Thyroid gland (tissue), 4 donors: Measurements from ENCODE around the gene BBS9.

Experiments used
- POLR2A ChIP-seq, 2 donors: fragments of 450-650 bp; IDR thresholded peaks; one replicate each; pipeline ENCODE4 v1.6.1; 2017; ENCODE audit warnings: antibody characterized with exemption in 2 of 2, mild to moderate bottlenecking in 2 of 2, moderate library complexity in 1 of 2
- TF ChIP-seq, protein P1 (sequence below), 6 experiments: fragments of 200-600 bp in 3 of 6; fragments of 450-650 bp in 3 of 6; sonication (generic) in 3 of 6; IDR thresholded peaks; one replicate each; pipeline ENCODE4 v1.5.1; 2016 to 2019; ENCODE audit warnings: antibody characterized with exemption in 6 of 6, mild to moderate bottlenecking in 2 of 6, inconsistent platforms in 1 of 6, moderate library complexity in 1 of 6

DNA sequence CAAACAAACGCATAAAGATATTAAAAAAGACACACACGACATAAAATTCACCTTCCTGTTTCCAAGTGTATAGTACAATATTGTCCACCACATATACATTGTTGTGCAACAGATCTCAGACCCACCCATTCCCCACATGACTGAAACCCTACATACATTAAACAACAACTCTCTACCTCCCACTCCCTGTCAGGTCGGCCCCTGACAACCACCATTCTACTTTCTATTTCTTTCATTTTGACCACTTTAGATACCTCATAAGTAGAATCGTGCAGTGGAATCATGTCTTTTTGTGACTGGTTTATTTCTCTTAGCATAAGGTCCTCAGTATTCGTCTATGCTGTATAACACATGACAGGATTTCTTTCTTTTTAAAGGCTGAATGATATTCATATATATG lies 320.5 kb downstream of the BBS9 start:
- TF ChIP-seq, protein P1, sequence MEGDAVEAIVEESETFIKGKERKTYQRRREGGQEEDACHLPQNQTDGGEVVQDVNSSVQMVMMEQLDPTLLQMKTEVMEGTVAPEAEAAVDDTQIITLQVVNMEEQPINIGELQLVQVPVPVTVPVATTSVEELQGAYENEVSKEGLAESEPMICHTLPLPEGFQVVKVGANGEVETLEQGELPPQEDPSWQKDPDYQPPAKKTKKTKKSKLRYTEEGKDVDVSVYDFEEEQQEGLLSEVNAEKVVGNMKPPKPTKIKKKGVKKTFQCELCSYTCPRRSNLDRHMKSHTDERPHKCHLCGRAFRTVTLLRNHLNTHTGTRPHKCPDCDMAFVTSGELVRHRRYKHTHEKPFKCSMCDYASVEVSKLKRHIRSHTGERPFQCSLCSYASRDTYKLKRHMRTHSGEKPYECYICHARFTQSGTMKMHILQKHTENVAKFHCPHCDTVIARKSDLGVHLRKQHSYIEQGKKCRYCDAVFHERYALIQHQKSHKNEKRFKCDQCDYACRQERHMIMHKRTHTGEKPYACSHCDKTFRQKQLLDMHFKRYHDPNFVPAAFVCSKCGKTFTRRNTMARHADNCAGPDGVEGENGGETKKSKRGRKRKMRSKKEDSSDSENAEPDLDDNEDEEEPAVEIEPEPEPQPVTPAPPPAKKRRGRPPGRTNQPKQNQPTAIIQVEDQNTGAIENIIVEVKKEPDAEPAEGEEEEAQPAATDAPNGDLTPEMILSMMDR (IDR thresholded peaks at IDR 0.05), result no peak
- TF ChIP-seq POLR2A (IDR thresholded peaks at IDR 0.05), result no peak
